ENCODE results near the gene ERGIC1. TPM values are rescaled to one million over a fixed set of nuclear protein-coding genes. Genes with fewer than 3 reads are reported as not detected.

ERGIC1 gene
- total RNA-seq (2022; extraction: Qiagen RNA extraction; ENCODE audit: low read depth) = 249 to 302 TPM (median 290 TPM) in 5 replicates

GRCh38 chr5:172833686-172834414, at the start of gene ERGIC1:
Gene ERGIC1, plus strand, starts transcription at chr5:172834251. Its CDS starts 163 bp downstream, at chr5:172834414.

GRCh38 chr5:172983542-172984243, 149.6 kb downstream of the ERGIC1 start, which contains the start of gene ATP6V0E1:
Gene ATP6V0E1, plus strand, starts transcription at chr5:172983771. Its CDS starts 90 bp downstream, at chr5:172983861.

Other genes starting within 250 kb of the ERGIC1 start
- 2.2 to 3.4 TPM (median 2.6 TPM) in 5 replicates for gene NEURL1B, start 193.0 kb upstream of the ERGIC1 start, total RNA-seq (2022; extraction: Qiagen RNA extraction; ENCODE audit: low read depth)
- gene DUSP1, start 63.1 kb upstream of the ERGIC1 start, total RNA-seq (2022; extraction: Qiagen RNA extraction; ENCODE audit: low read depth) = 236 to 316 TPM (median 299 TPM) in 5 replicates
- gene RPL26L1, start 125.2 kb downstream of the ERGIC1 start, total RNA-seq (2022; extraction: Qiagen RNA extraction; ENCODE audit: low read depth) = 113 to 133 TPM (median 121 TPM) in 5 replicates
- gene ATP6V0E1, start 149.5 kb downstream of the ERGIC1 start, total RNA-seq (2022; extraction: Qiagen RNA extraction; ENCODE audit: low read depth) = 233 to 420 TPM (median 350 TPM) in 5 replicates
- gene CREBRF, start 222.1 kb downstream of the ERGIC1 start, total RNA-seq (2022; extraction: Qiagen RNA extraction; ENCODE audit: low read depth) = 1.6 to 3.3 TPM (median 2.2 TPM) in 5 replicates